WTC11 (cell line): ENCODE data around the gene HSD17B14. TPM values are rescaled to one million over a fixed set of nuclear protein-coding genes. Genes with fewer than 3 reads are reported as not detected.

Source experiments
- ATAC-seq: fragments of 200-7000 bp; cut with Tn5 transposase; 2 replicates; pipeline ENCODE4 v1.10.0; 2021; ENCODE audit warnings: mild to moderate bottlenecking, moderate library complexity
- CTCF ChIA-PET: fragments of 300-600 bp; sonication (Branson Sonifier 250); formaldehyde crosslinking; loops from one replicate; lab custom pipeline; 2021; ENCODE audit warnings: antibody characterized with exemption; lab: Charles Lee
- POLR2A ChIA-PET: fragments of 350-600 bp; sonication (Branson Sonifier 250); formaldehyde crosslinking; loops from one replicate; lab custom pipeline; 2021; ENCODE audit warnings: antibody characterized with exemption; lab: Charles Lee
- DNase-seq: peaks from one replicate; pipeline ENCODE4 v3.0.0; 2021; ENCODE audit warnings: low spot score
- H3K27ac Mint-ChIP-seq: 2 replicates; pipeline ENCODE4 v1.8.0; 2021; ENCODE audit warnings: mixed read lengths
- H3K27me3 Mint-ChIP-seq: 2 replicates; pipeline ENCODE4 v1.8.0; 2021; ENCODE audit warnings: low read depth, mild to moderate bottlenecking, moderate library complexity, mixed read lengths
- H3K36me3 Mint-ChIP-seq: 2 replicates; pipeline ENCODE4 v1.8.0; 2021; ENCODE audit warnings: mixed read lengths
- H3K4me1 Mint-ChIP-seq: 2 replicates; pipeline ENCODE4 v1.8.0; 2022; ENCODE audit warnings: mixed read lengths
- H3K4me3 Mint-ChIP-seq: 2 replicates; pipeline ENCODE4 v1.8.0; 2021; ENCODE audit warnings: mild to moderate bottlenecking, moderate library complexity, mixed read lengths
- H3K9me3 Mint-ChIP-seq: 2 replicates; pipeline ENCODE4 v1.8.0; 2021; ENCODE audit warnings: mixed read lengths
- ATF1 ChIP-seq: sonication (generic); formaldehyde crosslinking; IDR thresholded peaks from 2 replicates; pipeline ENCODE4 v1.8.1; 2023; ENCODE audit warnings: mild to moderate bottlenecking, moderate library complexity, missing genetic modification reagents
- ATF6 ChIP-seq: sonication (generic); formaldehyde crosslinking; IDR thresholded peaks from 2 replicates; pipeline ENCODE4 v1.8.1; 2023; ENCODE audit warnings: mild to moderate bottlenecking, missing genetic modification reagents
- ELF4 ChIP-seq: sonication (generic); formaldehyde crosslinking; IDR thresholded peaks from 2 replicates; pipeline ENCODE4 v1.8.1; 2022; ENCODE audit warnings: low read depth, mild to moderate bottlenecking, moderate library complexity, missing genetic modification reagents
- ESRRA ChIP-seq: sonication (generic); formaldehyde crosslinking; IDR thresholded peaks from 2 replicates; pipeline ENCODE4 v1.8.1; 2022; ENCODE audit warnings: mild to moderate bottlenecking, missing genetic modification reagents, borderline replicate concordance
- FOXJ3 ChIP-seq: sonication (generic); formaldehyde crosslinking; IDR thresholded peaks from 2 replicates; pipeline ENCODE4 v1.9.0; 2021; ENCODE audit warnings: missing genetic modification reagents, mild to moderate bottlenecking, borderline replicate concordance
- FOXP1 ChIP-seq: sonication (generic); formaldehyde crosslinking; IDR thresholded peaks from 2 replicates; pipeline ENCODE4 v1.8.0; 2022; ENCODE audit warnings: missing genetic modification reagents, mild to moderate bottlenecking, moderate library complexity, borderline replicate concordance
- HMGA2 ChIP-seq: fragments of 250-450 bp; sonication (Bioruptor Pico); IDR thresholded peaks from 2 replicates; pipeline ENCODE4 v1.4.0; 2021; ENCODE audit warnings: mild to moderate bottlenecking, moderate library complexity
- JAZF1 ChIP-seq: fragments of 250-450 bp; sonication (Bioruptor Pico); IDR thresholded peaks from 2 replicates; pipeline ENCODE4 v1.9.0; 2021; ENCODE audit warnings: moderate library complexity, mild to moderate bottlenecking, inconsistent platforms
- JUN ChIP-seq: sonication (generic); formaldehyde crosslinking; IDR thresholded peaks from 2 replicates; pipeline ENCODE4 v1.8.0; 2023; ENCODE audit warnings: mild to moderate bottlenecking, missing genetic modification reagents
- NFYB ChIP-seq: sonication (generic); formaldehyde crosslinking; conservative IDR thresholded peaks from 2 replicates; pipeline ENCODE4 v1.8.0; 2022; ENCODE audit warnings: low read depth, missing genetic modification reagents
- PRDM15 ChIP-seq: sonication (generic); formaldehyde crosslinking; IDR thresholded peaks from 2 replicates; pipeline ENCODE4 v1.8.0; 2022; ENCODE audit warnings: missing genetic modification reagents
- PRRX2 ChIP-seq: fragments of 250-450 bp; sonication (Bioruptor Pico); IDR thresholded peaks from 2 replicates; pipeline ENCODE4 v1.8.0; 2021; ENCODE audit warnings: mild to moderate bottlenecking
- RORB ChIP-seq: fragments of 250-450 bp; sonication (Bioruptor Pico); IDR thresholded peaks from 2 replicates; pipeline ENCODE4 v1.9.0; 2021; ENCODE audit warnings: mild to moderate bottlenecking
- SMAD3 ChIP-seq: sonication (generic); formaldehyde crosslinking; IDR thresholded peaks from 2 replicates; pipeline ENCODE4 v1.8.0; 2022; ENCODE audit warnings: missing genetic modification reagents, mild to moderate bottlenecking, borderline replicate concordance
- ZMAT4 ChIP-seq: fragments of 250-450 bp; sonication (Bioruptor Pico); IDR thresholded peaks from 2 replicates; pipeline ENCODE4 v1.9.0; 2021; ENCODE audit warnings: mild to moderate bottlenecking
- ZNF121 ChIP-seq: sonication (generic); formaldehyde crosslinking; IDR thresholded peaks from 2 replicates; pipeline ENCODE4 v1.8.0; 2023; ENCODE audit warnings: missing genetic modification reagents
- ZNF232 ChIP-seq: sonication (generic); formaldehyde crosslinking; IDR thresholded peaks from 2 replicates; pipeline ENCODE4 v1.8.0; 2022; ENCODE audit warnings: mild to moderate bottlenecking, missing genetic modification reagents
- ZNF263 ChIP-seq: sonication (generic); formaldehyde crosslinking; IDR thresholded peaks from 2 replicates; pipeline ENCODE4 v1.8.1; 2022; ENCODE audit warnings: low read depth, mild to moderate bottlenecking, moderate library complexity, missing genetic modification reagents
- ZNF512 ChIP-seq: sonication (generic); formaldehyde crosslinking; IDR thresholded peaks from 2 replicates; pipeline ENCODE4 v1.8.1; 2022; ENCODE audit warnings: missing genetic modification reagents, borderline replicate concordance
- total RNA-seq: library from RNA; stranded (reverse); gene quantifications from 3 replicates; pipeline ENCODE4 v1.2.3, GENCODE V29; 2021

Gene HSD17B14
- total RNA-seq, 1 experiment from 2014 or later: 11.4 TPM

GRCh38 chr19:48815870-48816501, 20.3 kb downstream of the HSD17B14 start (continued):
- TF ChIP-seq PRDM15 (CRISPR knock-in tag) (no peak), ATF1 (CRISPR knock-in tag) (no peak), ESRRA (CRISPR knock-in tag) (no peak)

- H3K4me1 Mint-ChIP-seq: peaks cover 23% of the 10 kb centered on the region
- no peak overlapping the region for H3K4me3 Mint-ChIP-seq
- DNase-seq (no peak), ATAC-seq (no peak)
- CTCF ChIA-PET: interaction anchor here (3.6 to 7.9 kb wide), 4 partner anchors 11 to 27 kb away, joined by 24 to 132 read pairs (median 38); partner anchors contain the start of gene HSD17B14
- H3K9me3 Mint-ChIP-seq: no peaks in the 10 kb centered on the region
- TF ChIP-seq NFYB (CRISPR knock-in tag) (no peak), JAZF1 (CRISPR knock-in tag) (no peak), FOXP1 (CRISPR knock-in tag) (no peak), RORB (CRISPR knock-in tag) (no peak), ATF6 (no peak), ZNF263 (no peak), ZNF512 (no peak), PRRX2 (CRISPR knock-in tag) (no peak), HMGA2 (CRISPR knock-in tag) (no peak), ZNF232 (CRISPR knock-in tag) (no peak), ELF4 (CRISPR knock-in tag) (no peak)
- H3K36me3 Mint-ChIP-seq: no peaks in the 10 kb centered on the region
- POLR2A ChIA-PET: no interaction called here
- H3K27me3 Mint-ChIP-seq: peaks cover 35% of the 10 kb centered on the region
- H3K27ac Mint-ChIP-seq: no peak overlapping the region
Observed at GRCh38 chr19:48814895-48815294, 21.4 kb downstream of the HSD17B14 start.

- Mint-ChIP-seq H3K36me3 (no peaks in the 10 kb centered on the region), H3K27ac (peak overlapping the region; percentile 98), H3K4me1 (peaks cover 26% of the 10 kb centered on the region), H3K9me3 (no peaks in the 10 kb centered on the region), H3K27me3 (peaks cover 35% of the 10 kb centered on the region), H3K4me3 (peak overlapping the region; percentile 69)
- DNase-seq: peak; percentile 57
- no peak for ATAC-seq
- TF ChIP-seq ZMAT4 (CRISPR knock-in tag): no peak
- TF ChIP-seq FOXJ3: no peak
- no peak for TF ChIP-seq ZNF121
- TF ChIP-seq JUN (CRISPR knock-in tag): no peak
- peak; percentile 38; the same call in 1 of the 2 replicates for TF ChIP-seq PRDM15 (CRISPR knock-in tag)
- no peak for TF ChIP-seq SMAD3
- ChIA-PET CTCF (interaction anchor here (0.5 to 7.9 kb wide), 28 partner anchors 10 to 1196 kb away, joined by 3 to 132 read pairs (median 4); partner anchors contain the start of genes CA11, DBP, FGF21 and HSD17B14), POLR2A (interaction anchor here (1.1 to 1.8 kb wide), 5 partner anchors 14 to 183 kb away, joined by 3 to 7 read pairs (median 7); no protein-coding TSS in a partner anchor)
Observed at GRCh38 chr19:48813123-48813913, 23.0 kb downstream of the HSD17B14 start.
